H1 (cell line): ENCODE data around the gene TRIM45. TPM values are rescaled to one million over a fixed set of nuclear protein-coding genes. Genes with fewer than 3 reads are reported as not detected.

Source experiments
- CTCF ChIA-PET: fragments of 300-600 bp; sonication (Branson Sonifier 250); formaldehyde crosslinking; loops from one replicate; lab custom pipeline; 2021; ENCODE audit not compliant: partially characterized antibody; lab: Charles Lee
- POLR2A ChIA-PET: fragments of 300-600 bp; sonication (Branson Sonifier 250); formaldehyde crosslinking; loops from one replicate; lab custom pipeline; 2021; ENCODE audit warnings: inconsistent platforms; ENCODE audit not compliant: partially characterized antibody; lab: Charles Lee
- DNase-seq, 2 experiments: peaks; one replicate each; pipeline versions ENCODE4 v3.0.0 to v3.0.0-alpha.2; 2010 to 2022; ENCODE audit warnings: low spot score in 2 of 2, low read depth in 1 of 2, mixed read lengths in 1 of 2
- FAIRE-seq: peaks from 2 replicates; lab custom pipeline; 2011; peaks lifted over from hg19 to GRCh38; lab: Jason Lieb, UNC
- H2AFZ ChIP-seq: 2 replicates; pipeline ENCODE4 v1.8.1; 2012; ENCODE audit warnings: low read length, inconsistent platforms
- H2AK5ac ChIP-seq: 2 replicates; pipeline ENCODE4 v1.6.1; 2013; ENCODE audit warnings: low read depth, low read length
- H2BK120ac ChIP-seq: replicated peaks from 2 replicates; pipeline ENCODE3; 2013; ENCODE audit warnings: low read depth, low read length, inconsistent platforms
- H2BK12ac ChIP-seq: 2 replicates; pipeline ENCODE4 v1.6.1; 2013; ENCODE audit warnings: low read depth, low read length
- H2BK15ac ChIP-seq: 2 replicates; pipeline ENCODE4 v1.6.1; 2013; ENCODE audit warnings: low read length
- H2BK20ac ChIP-seq: 2 replicates; pipeline ENCODE4 v1.6.1; 2013; ENCODE audit warnings: low read length
- H2BK5ac ChIP-seq: 2 replicates; pipeline ENCODE4 v1.6.1; 2013; ENCODE audit warnings: low read depth, low read length
- H3K14ac ChIP-seq: 2 replicates; pipeline ENCODE4 v1.6.1; 2013; ENCODE audit warnings: inconsistent platforms; ENCODE audit not compliant: insufficient read length
- H3K18ac ChIP-seq: 2 replicates; pipeline ENCODE4 v1.6.1; 2013; ENCODE audit warnings: low read length; ENCODE audit errors: extremely low read depth
- H3K23ac ChIP-seq: 2 replicates; pipeline ENCODE4 v1.6.1; 2013; ENCODE audit warnings: inconsistent platforms; ENCODE audit not compliant: insufficient read length
- H3K23me2 ChIP-seq: 2 replicates; pipeline ENCODE4 v1.6.1; 2013; ENCODE audit warnings: low read depth, low read length
- H3K27ac ChIP-seq: 2 replicates; pipeline ENCODE4 v1.6.1; 2011; ENCODE audit warnings: low read depth, low read length, inconsistent platforms
- H3K27me3 ChIP-seq, 4 experiments: replicated peaks in 1 of 4; 1 replicate in 1 of 4; 2 replicates in 3 of 4; pipeline versions ENCODE4 v1.6.1 to v1.8.1; 2011 to 2013; ENCODE audit warnings: low read length in 3 of 4, mild to moderate bottlenecking in 3 of 4, inconsistent platforms in 2 of 4, mixed read lengths in 2 of 4, moderate library complexity in 1 of 4; ENCODE audit not compliant: control insufficient read depth in 3 of 4, insufficient read depth in 3 of 4; ENCODE audit errors: extremely low read depth in 1 of 4
- H3K36me3 ChIP-seq, 4 experiments: 2 replicates each; pipeline versions ENCODE4 v1.6.1 to v1.8.1; 2011 to 2013; ENCODE audit warnings: mild to moderate bottlenecking in 4 of 4, low read length in 3 of 4, moderate library complexity in 2 of 4, control low read depth in 1 of 4, inconsistent platforms in 1 of 4; ENCODE audit not compliant: insufficient read depth in 4 of 4, control insufficient read depth in 2 of 4
- H3K4ac ChIP-seq: replicated peaks from 2 replicates; pipeline ENCODE3; 2013; ENCODE audit warnings: low read length, low read depth, mixed read lengths, inconsistent platforms; ENCODE audit not compliant: insufficient read length
- H3K4me1 ChIP-seq, 4 experiments: replicated peaks in 1 of 4; 1 replicate in 1 of 4; 2 replicates in 3 of 4; pipeline versions ENCODE4 v1.6.1 to v1.8.1; 2011 to 2013; ENCODE audit warnings: low read length in 3 of 4, inconsistent platforms in 2 of 4, mixed read lengths in 1 of 4; ENCODE audit not compliant: insufficient read depth in 4 of 4, control insufficient read depth in 3 of 4
- H3K4me2 ChIP-seq, 2 experiments: 2 replicates each; pipeline versions ENCODE4 v1.6.1 to v1.8.1; 2011 to 2013; ENCODE audit warnings: low read depth in 2 of 2, low read length in 2 of 2, control low read depth in 1 of 2, inconsistent platforms in 1 of 2, mild to moderate bottlenecking in 1 of 2; ENCODE audit not compliant: insufficient read depth in 1 of 2
- H3K4me3 ChIP-seq, 4 experiments: fragments of 200-600, 300-600 bp in 1 of 4; sonication (generic), shearing (Covaris generic), sonication (Bioruptor Twin) in 1 of 4; 2 replicates each; pipeline versions ENCODE4 v1.5.1 to v1.8.1; 2011 to 2016; ENCODE audit warnings: low read length in 4 of 4, low read depth in 3 of 4, control low read depth in 2 of 4, inconsistent platforms in 2 of 4, mild to moderate bottlenecking in 2 of 4, mixed read lengths in 1 of 4, moderate library complexity in 1 of 4; ENCODE audit not compliant: insufficient read depth in 2 of 4; ENCODE audit errors: extremely low read depth in 1 of 4
- H3K56ac ChIP-seq: replicated peaks from 2 replicates; pipeline ENCODE3; 2013; ENCODE audit warnings: low read depth, mild to moderate bottlenecking, mixed read lengths, low read length, inconsistent platforms; ENCODE audit not compliant: insufficient read length
- H3K79me1 ChIP-seq: 2 replicates; pipeline ENCODE4 v1.6.1; 2013; ENCODE audit warnings: low read depth, low read length, control low read depth
- H3K79me2 ChIP-seq, 2 experiments: 2 replicates each; pipeline versions ENCODE4 v1.6.1 to v1.8.1; 2012 to 2013; ENCODE audit warnings: low read length in 2 of 2, mild to moderate bottlenecking in 2 of 2, inconsistent platforms in 1 of 2; ENCODE audit not compliant: insufficient read depth in 2 of 2, control insufficient read depth in 1 of 2
- H3K9ac ChIP-seq, 4 experiments: replicated peaks in 1 of 4; 1 replicate in 1 of 4; 2 replicates in 3 of 4; pipeline versions ENCODE4 v1.6.1 to v1.8.1; 2011 to 2013; ENCODE audit warnings: low read depth in 3 of 4, low read length in 3 of 4, control low read depth in 2 of 4, mild to moderate bottlenecking in 2 of 4, moderate library complexity in 2 of 4, inconsistent platforms in 1 of 4; ENCODE audit errors: extremely low read depth in 1 of 4
- H3K9me3 ChIP-seq, 2 experiments: 2 replicates each; pipeline versions ENCODE4 v1.6.1 to v1.8.1; 2012 to 2013; ENCODE audit warnings: mild to moderate bottlenecking in 2 of 2, moderate library complexity in 2 of 2, control low read depth in 1 of 2, inconsistent platforms in 1 of 2, low read depth in 1 of 2, low read length in 1 of 2, mixed read lengths in 1 of 2; ENCODE audit not compliant: insufficient read depth in 2 of 2
- H4K20me1 ChIP-seq, 2 experiments: replicated peaks in 1 of 2; 2 replicates each; pipeline versions ENCODE3 to v1.8.1; 2011 to 2013; ENCODE audit warnings: inconsistent platforms in 2 of 2, low read length in 2 of 2, mild to moderate bottlenecking in 1 of 2; ENCODE audit not compliant: insufficient read depth in 2 of 2, control insufficient read depth in 1 of 2
- H4K5ac ChIP-seq: 2 replicates; pipeline ENCODE4 v1.6.1; 2013; ENCODE audit warnings: low read length, low read depth, mixed read lengths, inconsistent platforms; ENCODE audit not compliant: insufficient read length
- H4K8ac ChIP-seq: 2 replicates; pipeline ENCODE4 v1.8.0; 2013; ENCODE audit warnings: mild to moderate bottlenecking, moderate library complexity, low read length, inconsistent platforms; ENCODE audit not compliant: insufficient read depth; ENCODE audit errors: extremely low read depth
- H4K91ac ChIP-seq: replicated peaks from 2 replicates; pipeline ENCODE3; 2013; ENCODE audit warnings: low read length, mixed read lengths, inconsistent platforms; ENCODE audit not compliant: insufficient read length
- EP300 ChIP-seq, 2 experiments: IDR thresholded peaks; 1 replicate in 1 of 2; 2 replicates in 1 of 2; pipeline ENCODE4 v1.6.1; 2011 to 2012; ENCODE audit warnings: low read depth in 2 of 2, low read length in 2 of 2, mild to moderate bottlenecking in 2 of 2, borderline replicate concordance in 1 of 2, inconsistent platforms in 1 of 2, moderate library complexity in 1 of 2
- HDAC2 ChIP-seq, 2 experiments: fragments of 300-600 bp in 1 of 2; sonication (generic) in 1 of 2; IDR thresholded peaks; 2 replicates each; pipeline ENCODE4 v1.6.1; 2011 to 2012; ENCODE audit warnings: low read depth in 2 of 2, low read length in 2 of 2, mild to moderate bottlenecking in 2 of 2, moderate library complexity in 2 of 2, borderline replicate concordance in 1 of 2, inconsistent platforms in 1 of 2
- JUND ChIP-seq: IDR thresholded peaks from 2 replicates; pipeline ENCODE4 v1.6.1; 2011; ENCODE audit warnings: mild to moderate bottlenecking, improper control_type of control experiment, low read length
- NRF1 ChIP-seq: IDR thresholded peaks from 2 replicates; pipeline ENCODE4 v1.6.1; 2011; ENCODE audit warnings: mild to moderate bottlenecking, low read depth, low read length, improper control_type of control experiment
- PHF8 ChIP-seq: fragments of 200-600 bp; sonication (generic); conservative IDR thresholded peaks from 2 replicates; pipeline ENCODE4 v1.7.1; 2012; ENCODE audit warnings: low read depth, mild to moderate bottlenecking, inconsistent platforms, low read length, moderate library complexity
- WGBS, 2 experiments: shearing (Covaris generic) in 1 of 2; methylation state at CpG; one replicate each; pipeline versions ENCODE4 v1.1.6 to v1.1.7; 2013 to 2015; ENCODE audit warnings: low lambda C conversion rate in 2 of 2, mixed read lengths in 2 of 2, inconsistent platforms in 1 of 2, low coverage in 1 of 2, missing lambda C conversion rate in 1 of 2; ENCODE audit not compliant: insufficient replicate concordance in 2 of 2, insufficient coverage in 1 of 2, insufficient read length in 1 of 2; ENCODE audit errors: extremely low coverage in 1 of 2, missing lambda C conversion rate in 1 of 2; 5-methylcytosine and 5-hydroxymethylcytosine counted together
- polyA plus RNA-seq, 7 experiments: library from polyadenylated mRNA; depleted of rRNA in 3 of 7; stranded (reverse) in 5 of 7; unstranded in 2 of 7; fragments of >200 nt in 5 of 7; fragments of 200-250 nt in 2 of 7; gene quantifications; 1 replicate in 5 of 7; 2 replicates in 1 of 7; 4 replicates in 1 of 7; pipeline versions ENCODE4 v1.2.1 to v1.2.3, GENCODE V29; 2011 to 2013; ENCODE audit warnings: missing spikeins in 2 of 7, mixed read lengths in 2 of 7
- total RNA-seq: library from RNA; stranded (reverse); fragmentation: NEBNext Ultra II Directional; extraction: Animal tissue kit (Norgen Biotek cat#: 25700); gene quantifications from 2 replicates; pipeline ENCODE4 v1.2.1, GENCODE V29; 2021

TRIM45 gene
- total and polyA plus RNA-seq, 2 of the 8 experiments (the other 6 are each of a cell fraction or from before 2014, with no cell fraction given): 13.7 to 16.7 TPM

GRCh38 chr1:117162816-117163215 is 41.3 kb upstream of the TRIM45 start:
- no peak overlapping the region for H3K14ac ChIP-seq
- no peak overlapping the region for H2AK5ac ChIP-seq
- 83% methylated on average over 6 of the region's 6 CpGs; no CpG with 5 or more reads in 1 of the 2 experiments for WGBS, 2 experiments
- H3K18ac ChIP-seq: no peak overlapping the region; the same call in 1 of the 2 replicates
- H3K9me3 ChIP-seq: no peaks in the 10 kb centered on the region
- no peak overlapping the region for H2BK5ac ChIP-seq
- peak overlapping the region; percentile 40 for H4K91ac ChIP-seq
- CTCF ChIA-PET: interaction anchor here (1.9 to 2.6 kb wide), 2 partner anchors 34 to 122 kb away, joined by 6 to 14 read pairs; no protein-coding TSS in a partner anchor
- no peak overlapping the region for H4K8ac ChIP-seq
- no peak overlapping the region for H3K4ac ChIP-seq
- no peaks in the 10 kb centered on the region for H4K20me1 ChIP-seq
- POLR2A ChIA-PET: interaction anchor here (1.0 kb wide), 1 partner anchor 41 kb away, joined by 3 read pairs; no protein-coding TSS in a partner anchor
- H3K27me3 ChIP-seq: no peaks in the 10 kb centered on the region
- no peaks in the 10 kb centered on the region for H3K23me2 ChIP-seq
- TF ChIP-seq JUND (no peak), PHF8 (no peak), HDAC2 (IDR thresholded peaks at IDR 0.05; ENCODE audit: borderline replicate concordance in 1 of 2, low read depth in 2 of 2, low read length in 2 of 2) (no peak), NRF1 (no peak), EP300 (IDR thresholded peaks at IDR 0.05; ENCODE audit: borderline replicate concordance in 1 of 2, low read depth in 2 of 2, low read length in 2 of 2) (no peak)
- H3K36me3 ChIP-seq: no peaks in the 10 kb centered on the region
- H3K9ac ChIP-seq: no peak overlapping the region
- H3K56ac ChIP-seq: no peak overlapping the region
- H2BK15ac ChIP-seq: 0 out of 2 replicates have a peak overlapping the region, but pooled peaks have one; percentile 32
- H3K4me3 ChIP-seq: no peak overlapping the region
- H3K4me2 ChIP-seq: no peak overlapping the region
- DNase-seq (no peak), FAIRE-seq (no peak)
- H2BK120ac ChIP-seq: peak overlapping the region; percentile 33
- H3K79me2 ChIP-seq: no peaks in the 10 kb centered on the region
- H3K79me1 ChIP-seq: no peaks in the 10 kb centered on the region
- no peak overlapping the region for H4K5ac ChIP-seq
- H2BK20ac ChIP-seq: no peak overlapping the region
- no peak overlapping the region for H2AFZ ChIP-seq
- no peak overlapping the region for H2BK12ac ChIP-seq
- H3K27ac ChIP-seq: no peak overlapping the region
- no peak overlapping the region for H3K23ac ChIP-seq
- peaks cover 0 to 4% (median 2%) of the 10 kb centered on the region in 4 experiments; a peak in 2 of 7 replicates for H3K4me1 ChIP-seq
